Lung (tissue), 12 donors: ENCODE data around the gene MYO7A. TPM values are rescaled to one million over a fixed set of nuclear protein-coding genes. Genes with fewer than 3 reads are reported as not detected.

Experiments used
- ATAC-seq: fragments of 200-7000 bp; cut with Tn5 transposase; one replicate; pipeline ENCODE4 v1.9.1; 2020; ENCODE audit warnings: moderate number of reproducible peaks; ENCODE audit not compliant: insufficient read depth, low FRiP score
- DNase-seq, 3 donors: peaks; one replicate each; pipeline ENCODE4 v3.0.0-alpha.2; 2013 to 2017
- H3K27ac ChIP-seq, 2 donors: one replicate each; pipeline ENCODE4 v1.5.1; 2013; ENCODE audit warnings: mild to moderate bottlenecking in 2 of 2, moderate library complexity in 2 of 2, control low read depth in 1 of 2, inconsistent platforms in 1 of 2, low read depth in 1 of 2, low read length in 1 of 2
- H3K27me3 ChIP-seq, 3 donors: one replicate each; pipeline ENCODE4 v1.5.1; 2013; ENCODE audit warnings: low read length in 2 of 3; ENCODE audit not compliant: control insufficient read depth in 3 of 3, insufficient read depth in 3 of 3
- H3K36me3 ChIP-seq, 4 donors: one replicate each; pipeline ENCODE4 v1.5.1; 2013; ENCODE audit warnings: low read length in 4 of 4, mild to moderate bottlenecking in 1 of 4, moderate library complexity in 1 of 4; ENCODE audit not compliant: control insufficient read depth in 4 of 4, insufficient read depth in 4 of 4
- H3K4me1 ChIP-seq, 5 donors: one replicate each; pipeline ENCODE4 v1.5.1; 2013; ENCODE audit warnings: low read length in 5 of 5, mild to moderate bottlenecking in 2 of 5, moderate library complexity in 1 of 5; ENCODE audit not compliant: control insufficient read depth in 5 of 5, insufficient read depth in 5 of 5
- H3K4me3 ChIP-seq: one replicate; pipeline ENCODE4 v1.5.1; 2013; ENCODE audit warnings: mild to moderate bottlenecking, control low read depth, moderate library complexity
- H3K9ac ChIP-seq, 2 donors: one replicate each; pipeline ENCODE4 v1.5.1; 2013; ENCODE audit warnings: low read length in 2 of 2, control low read depth in 1 of 2; ENCODE audit not compliant: insufficient read depth in 1 of 2
- H3K9me3 ChIP-seq, 4 donors: one replicate each; pipeline ENCODE4 v1.5.1; 2013; ENCODE audit warnings: low read length in 3 of 4, mild to moderate bottlenecking in 1 of 4, moderate library complexity in 1 of 4; ENCODE audit not compliant: control insufficient read depth in 4 of 4, insufficient read depth in 3 of 4
- CTCF ChIP-seq: IDR thresholded peaks from 2 replicates; pipeline ENCODE4 v1.5.1; 2012; ENCODE audit warnings: mild to moderate bottlenecking; ENCODE audit errors: control extremely low read depth, extremely low read depth
- WGBS, 2 donors: extraction: QIAGEN DNeasy Blood & Tissue Kit; methylation state at CpG; one replicate each; pipeline ENCODE4 v1.1.7; 2013; 5-methylcytosine and 5-hydroxymethylcytosine counted together
- polyA plus RNA-seq, 2 donors: library from polyadenylated mRNA; stranded (reverse); fragments of 200-250 nt; gene quantifications; one replicate each; pipeline ENCODE4 v1.2.1, GENCODE V29; 2013
- total RNA-seq, 2 donors: library from RNA; depleted of rRNA in 1 of 2; stranded (reverse); fragments of >200 nt in 1 of 2; gene quantifications; one replicate each; pipeline ENCODE4 v1.2.1, GENCODE V29; 2014 to 2021
- donor health status: control.
- donor health status: control.
- donor health status: Bipolar disorder and iron deficiency.
- donor health status: healthy.
- donor health status: DM: yes; HTN: yes; CAD: no.

MYO7A gene
- total and polyA plus RNA-seq, 4 donors: 1.8 to 10.2 (median 6.3) TPM

DNA sequence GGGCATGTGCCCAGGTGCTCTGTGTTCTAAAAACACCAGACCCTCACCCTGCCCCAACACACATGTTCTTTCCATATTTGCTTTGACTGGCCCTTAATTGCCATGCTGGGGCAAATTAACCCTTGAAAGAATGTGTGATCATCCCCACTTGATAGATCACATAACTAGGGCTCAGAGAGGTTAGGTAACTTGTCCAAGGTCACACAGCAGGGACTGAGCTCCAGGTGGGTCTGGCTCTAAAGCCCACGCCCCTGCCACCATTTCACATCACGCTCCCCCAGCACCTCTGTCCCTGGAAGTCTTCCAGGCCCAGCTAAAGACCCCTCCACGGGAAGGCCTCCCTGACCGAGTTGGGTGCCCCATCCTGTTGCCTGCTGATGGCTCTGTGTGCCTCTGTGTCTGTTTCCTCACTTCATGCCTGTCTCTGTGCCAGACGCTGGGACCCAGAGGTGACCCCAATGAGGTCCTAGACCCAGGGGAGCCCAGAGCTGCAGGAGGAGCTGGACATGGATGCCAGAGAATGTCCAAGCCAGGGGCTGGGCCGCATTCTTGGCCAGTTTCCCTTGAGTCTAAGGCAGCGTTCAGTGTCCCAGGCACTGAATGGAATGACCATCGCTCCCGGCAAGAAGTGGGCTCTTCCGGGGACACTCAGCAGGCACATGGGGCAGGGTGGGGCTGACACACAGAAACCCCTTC is 79.7 kb downstream of the MYO7A start:
- H3K9me3 ChIP-seq: no peaks in the 10 kb centered on the region
- no peaks in the 10 kb centered on the region for H3K27me3 ChIP-seq
- H3K36me3 ChIP-seq: no peaks in the 10 kb centered on the region
- DNase-seq: no peak
- no peak overlapping the region for H3K27ac ChIP-seq
- WGBS, 2 donors: 75 to 84% methylated on average over 10 of the region's 10 CpGs
- no peak overlapping the region for H3K4me3 ChIP-seq
- no peak for TF ChIP-seq CTCF
- no peak for ATAC-seq
- peaks cover 0 to 4% (median 0%) of the 10 kb centered on the region in 5 donors for H3K4me1 ChIP-seq
- H3K9ac ChIP-seq: no peak overlapping the region

GRCh38 chr11:77208535-77208934 is 80.5 kb downstream of the MYO7A start:
- no peaks in the 10 kb centered on the region for H3K9me3 ChIP-seq
- H3K4me3 ChIP-seq: no peak overlapping the region
- DNase-seq (no peak), ATAC-seq (no peak)
- no peak for TF ChIP-seq CTCF
- no peaks in the 10 kb centered on the region for H3K27me3 ChIP-seq
- H3K36me3 ChIP-seq: no peaks in the 10 kb centered on the region
- no peak overlapping the region for H3K27ac ChIP-seq
- no peak overlapping the region for H3K9ac ChIP-seq
- 95 to 99% methylated on average over 11 of the region's 11 CpGs for WGBS, 2 donors
- H3K4me1 ChIP-seq: peaks cover 0 to 4% (median 0%) of the 10 kb centered on the region in 5 donors

DNA sequence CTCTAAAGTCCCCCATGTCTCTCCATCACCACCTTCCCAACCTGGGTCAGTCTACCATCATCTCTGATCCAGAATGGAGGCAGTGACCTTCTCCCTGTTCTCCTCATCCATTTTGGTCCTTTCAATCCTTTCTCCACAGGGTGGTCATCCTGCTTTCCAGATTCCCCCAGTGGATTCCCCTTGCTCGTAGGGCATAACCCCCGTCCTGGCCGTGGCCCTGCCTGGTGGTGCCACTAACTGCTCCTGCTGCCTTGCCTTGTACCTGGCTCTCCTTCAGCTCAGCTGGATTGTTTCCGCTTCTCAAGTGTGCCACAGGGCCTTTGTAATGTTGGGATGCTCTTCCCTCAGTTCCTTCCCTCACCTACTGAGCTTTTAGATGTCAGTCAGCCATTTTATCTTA is 81.6 kb downstream of the MYO7A start:
- Histone ChIP-seq H3K36me3 (no peaks in the 10 kb centered on the region), H3K4me3 (no peak overlapping the region), H3K9me3 (no peaks in the 10 kb centered on the region), H3K4me1 (peaks cover 0 to 4% (median 0%) of the 10 kb centered on the region in 5 donors), H3K27ac (no peak overlapping the region), H3K9ac (no peak overlapping the region), H3K27me3 (no peaks in the 10 kb centered on the region)
- ATAC-seq: no peak
- whole genome bisulfite sequencing, 2 donors: 86 to 95% methylated on average over 4 of the region's 4 CpGs
- no peak for DNase-seq
- no peak for TF ChIP-seq CTCF

- no peak overlapping the region for H3K27ac ChIP-seq
- peaks cover 0 to 4% (median 0%) of the 10 kb centered on the region in 5 donors for H3K4me1 ChIP-seq
- TF ChIP-seq CTCF: no peak
- no peak for ATAC-seq
- H3K9ac ChIP-seq: no peak overlapping the region
- H3K27me3 ChIP-seq: no peaks in the 10 kb centered on the region
- H3K36me3 ChIP-seq: no peaks in the 10 kb centered on the region
- 92 to 95% methylated on average over 14 of the region's 14 CpGs for WGBS, 2 donors
- no peak for DNase-seq
- no peaks in the 10 kb centered on the region for H3K9me3 ChIP-seq
- H3K4me3 ChIP-seq: no peak overlapping the region
Measured at GRCh38 chr11:77211040-77211451, 83.0 kb downstream of the MYO7A start.
